ENCODE data around the gene PLG. TPM values are rescaled to one million over a fixed set of nuclear protein-coding genes. Genes with fewer than 3 reads are reported as not detected.
"Not testable (repeated sequence)": the region's sequence is repeated elsewhere in the genome, so short reads cannot be mapped to it uniquely, and the experiment has no call there.

Gene PLG
- total RNA-seq, 1 experiment from 2014 or later = not detected

DNA sequence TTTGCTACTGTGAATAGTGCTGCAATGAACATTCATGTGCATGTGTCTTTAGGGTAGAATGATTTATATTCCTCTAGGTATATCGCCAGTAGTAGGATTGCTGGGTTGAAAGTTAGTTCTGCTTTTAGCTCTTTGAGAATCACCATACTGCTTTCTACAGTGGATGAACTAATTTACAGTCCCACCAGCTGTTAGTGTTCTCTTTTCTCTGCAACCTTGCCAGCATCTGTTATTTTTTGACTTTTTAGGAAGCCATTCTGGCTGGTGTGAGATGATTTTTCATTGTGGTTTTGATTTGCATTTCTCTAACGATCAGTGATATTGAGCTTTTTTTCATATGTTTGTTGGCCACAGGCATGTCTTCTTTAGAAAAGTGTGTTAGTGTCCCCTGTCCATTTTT is 40.0 kb downstream of the PLG start:
- Histone ChIP-seq H3K27ac (ENCODE audit: low read depth, low read length, poor library complexity, severe bottlenecking) (no peak overlapping the region), H3K4me1 (ENCODE audit: insufficient read depth, low read length, poor library complexity, severe bottlenecking) (no peaks in the 10 kb centered on the region), H3K4me3 (ENCODE audit: low read depth, low read length, poor library complexity, severe bottlenecking) (no peak overlapping the region), H3K36me3 (ENCODE audit: insufficient read depth, low read length, poor library complexity, severe bottlenecking) (no peaks in the 10 kb centered on the region), H3K9me3 (ENCODE audit: low read depth, low read length, poor library complexity, severe bottlenecking) (no peaks in the 10 kb centered on the region), H3K27me3 (replicated peaks; ENCODE audit: insufficient read depth, low read depth, low read length, poor library complexity) (no peaks in the 10 kb centered on the region)
- DNase-seq (ENCODE audit: low spot score) = no peak
- no TSS peak for BruUV-seq (replicated peaks)
- ChIA-PET POLR2A (ENCODE audit: low non-redundant PET) (no interaction called here), CTCF (interaction anchor here (0.6 kb wide), 1 partner anchor 189 kb away, joined by 3 read pairs; no protein-coding TSS in a partner anchor)
- TF ChIP-seq, protein P1, sequence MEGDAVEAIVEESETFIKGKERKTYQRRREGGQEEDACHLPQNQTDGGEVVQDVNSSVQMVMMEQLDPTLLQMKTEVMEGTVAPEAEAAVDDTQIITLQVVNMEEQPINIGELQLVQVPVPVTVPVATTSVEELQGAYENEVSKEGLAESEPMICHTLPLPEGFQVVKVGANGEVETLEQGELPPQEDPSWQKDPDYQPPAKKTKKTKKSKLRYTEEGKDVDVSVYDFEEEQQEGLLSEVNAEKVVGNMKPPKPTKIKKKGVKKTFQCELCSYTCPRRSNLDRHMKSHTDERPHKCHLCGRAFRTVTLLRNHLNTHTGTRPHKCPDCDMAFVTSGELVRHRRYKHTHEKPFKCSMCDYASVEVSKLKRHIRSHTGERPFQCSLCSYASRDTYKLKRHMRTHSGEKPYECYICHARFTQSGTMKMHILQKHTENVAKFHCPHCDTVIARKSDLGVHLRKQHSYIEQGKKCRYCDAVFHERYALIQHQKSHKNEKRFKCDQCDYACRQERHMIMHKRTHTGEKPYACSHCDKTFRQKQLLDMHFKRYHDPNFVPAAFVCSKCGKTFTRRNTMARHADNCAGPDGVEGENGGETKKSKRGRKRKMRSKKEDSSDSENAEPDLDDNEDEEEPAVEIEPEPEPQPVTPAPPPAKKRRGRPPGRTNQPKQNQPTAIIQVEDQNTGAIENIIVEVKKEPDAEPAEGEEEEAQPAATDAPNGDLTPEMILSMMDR (conservative IDR thresholded peaks at IDR 0.05; ENCODE audit: low read depth, low read length) = no peak
- TF ChIP-seq EZH2 (IDR thresholded peaks at IDR 0.05; ENCODE audit: borderline replicate concordance, low read depth, low read length, poor library complexity, severe bottlenecking) = no peak
- intact Hi-C loops (cut with micrococcal nuclease; ENCODE audit: unreplicated experiment) = no loop called here

DNA sequence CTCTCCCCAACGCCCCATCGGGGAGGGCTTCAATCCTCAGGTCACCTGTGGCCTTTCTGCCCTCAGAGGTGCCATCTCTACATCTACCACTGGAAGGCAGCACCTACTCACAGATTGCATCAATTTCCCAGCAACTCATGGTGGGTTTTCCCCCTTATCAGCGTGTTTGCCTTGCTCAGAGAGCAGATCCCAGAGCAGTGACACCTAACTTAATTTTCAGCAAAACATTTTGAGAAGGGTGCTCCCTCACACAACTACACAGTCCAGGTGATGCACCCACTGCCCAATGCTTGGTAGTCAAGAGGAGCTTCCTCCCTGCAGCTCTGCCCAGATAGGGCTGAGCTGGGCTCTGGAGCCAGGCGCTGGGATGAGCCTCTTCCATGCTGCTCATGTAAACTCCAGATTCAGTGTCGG is 48.2 kb downstream of the PLG start:
- CTCF ChIA-PET = no interaction called here
- intact Hi-C loops (cut with micrococcal nuclease; ENCODE audit: unreplicated experiment) = loop anchor here (5.0 kb wide), 1 partner anchor 622 kb away; no protein-coding TSS in a partner anchor
- Histone ChIP-seq H3K4me1 (ENCODE audit: insufficient read depth, low read length, poor library complexity, severe bottlenecking) (no peaks in the 10 kb centered on the region), H3K9me3 (ENCODE audit: low read depth, low read length, poor library complexity, severe bottlenecking) (no peaks in the 10 kb centered on the region), H3K36me3 (ENCODE audit: insufficient read depth, low read length, poor library complexity, severe bottlenecking) (no peaks in the 10 kb centered on the region), H3K27me3 (replicated peaks; ENCODE audit: insufficient read depth, low read depth, low read length, poor library complexity) (peaks cover 19% of the 10 kb centered on the region), H3K4me3 (ENCODE audit: low read depth, low read length, poor library complexity, severe bottlenecking) (no peak overlapping the region), H3K27ac (ENCODE audit: low read depth, low read length, poor library complexity, severe bottlenecking) (no peak overlapping the region)
- TF ChIP-seq, protein P1 (conservative IDR thresholded peaks at IDR 0.05; ENCODE audit: low read depth, low read length) = peak; percentile 42
- no peak for TF ChIP-seq EZH2 (IDR thresholded peaks at IDR 0.05; ENCODE audit: borderline replicate concordance, low read depth, low read length, poor library complexity, severe bottlenecking)
- DNase-seq (ENCODE audit: low spot score) = peak; percentile 14
- POLR2A ChIA-PET (ENCODE audit: low non-redundant PET) = no interaction called here
- no TSS peak for BruUV-seq (replicated peaks)

DNA sequence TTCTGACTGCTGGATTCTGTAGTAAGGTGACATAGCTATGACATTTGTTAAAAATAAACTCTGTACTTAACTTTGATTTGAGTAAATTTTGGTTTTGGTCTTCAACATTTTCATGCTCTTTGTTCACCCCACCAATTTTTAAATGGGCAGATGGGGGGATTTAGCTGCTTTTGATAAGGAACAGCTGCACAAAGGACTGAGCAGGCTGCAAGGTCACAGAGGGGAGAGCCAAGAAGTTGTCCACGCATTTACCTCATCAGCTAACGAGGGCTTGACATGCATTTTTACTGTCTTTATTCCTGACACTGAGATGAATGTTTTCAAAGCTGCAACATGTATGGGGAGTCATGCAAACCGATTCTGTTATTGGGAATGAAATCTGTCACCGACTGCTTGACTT is 51.2 kb downstream of the PLG start:
- DNase-seq (ENCODE audit: low spot score); H3K27ac ChIP-seq (ENCODE audit: low read depth, low read length, poor library complexity, severe bottlenecking); H3K4me3 ChIP-seq (ENCODE audit: low read depth, low read length, poor library complexity, severe bottlenecking); H3K4me1 ChIP-seq (ENCODE audit: insufficient read depth, low read length, poor library complexity, severe bottlenecking); H3K36me3 ChIP-seq (ENCODE audit: insufficient read depth, low read length, poor library complexity, severe bottlenecking); BruUV-seq (replicated peaks); CTCF ChIA-PET; POLR2A ChIA-PET (ENCODE audit: low non-redundant PET); H3K9me3 ChIP-seq (ENCODE audit: low read depth, low read length, poor library complexity, severe bottlenecking): not testable (repeated sequence)
- intact Hi-C loops (cut with micrococcal nuclease; ENCODE audit: unreplicated experiment) = loop anchor here (5.0 kb wide), 1 partner anchor 619 kb away; no protein-coding TSS in a partner anchor
- peaks cover 28% of the 10 kb centered on the region for H3K27me3 ChIP-seq (replicated peaks; ENCODE audit: insufficient read depth, low read depth, low read length, poor library complexity)

DNA sequence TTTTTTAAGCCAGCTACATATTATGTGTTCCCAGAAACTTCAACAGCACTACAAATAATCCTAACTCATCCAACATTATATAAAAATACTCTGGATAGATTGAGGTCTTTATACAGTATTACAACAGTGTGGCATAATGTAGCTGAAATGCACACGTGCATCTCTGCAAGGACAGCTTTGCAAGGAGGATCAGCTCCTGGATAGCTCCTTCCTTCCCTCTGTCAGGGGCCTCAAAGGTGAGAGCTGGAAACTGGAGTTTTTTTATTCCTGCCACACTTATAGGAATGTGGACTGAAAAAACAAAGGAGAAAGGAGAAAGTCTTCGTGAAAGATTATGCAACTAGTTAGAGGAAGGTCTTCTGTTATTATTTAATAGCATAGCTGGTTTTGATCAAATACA is 53.1 kb downstream of the PLG start:
- Histone ChIP-seq H3K4me1 (ENCODE audit: insufficient read depth, low read length, poor library complexity, severe bottlenecking) (no peaks in the 10 kb centered on the region), H3K9me3 (ENCODE audit: low read depth, low read length, poor library complexity, severe bottlenecking) (no peaks in the 10 kb centered on the region), H3K4me3 (ENCODE audit: low read depth, low read length, poor library complexity, severe bottlenecking) (no peak overlapping the region), H3K36me3 (ENCODE audit: insufficient read depth, low read length, poor library complexity, severe bottlenecking) (no peaks in the 10 kb centered on the region), H3K27me3 (replicated peaks; ENCODE audit: insufficient read depth, low read depth, low read length, poor library complexity) (peaks cover 28% of the 10 kb centered on the region), H3K27ac (ENCODE audit: low read depth, low read length, poor library complexity, severe bottlenecking) (no peak overlapping the region)
- POLR2A ChIA-PET (ENCODE audit: low non-redundant PET) = no interaction called here
- BruUV-seq (replicated peaks) = no TSS peak
- CTCF ChIA-PET = no interaction called here
- DNase-seq (ENCODE audit: low spot score) = no peak
- TF ChIP-seq EZH2 (IDR thresholded peaks at IDR 0.05; ENCODE audit: borderline replicate concordance, low read depth, low read length, poor library complexity, severe bottlenecking) = no peak
- intact Hi-C loops (cut with micrococcal nuclease; ENCODE audit: unreplicated experiment) = no loop called here
